ENCODE measurements around the gene LY6G6D. TPM values are rescaled to one million over a fixed set of nuclear protein-coding genes. Genes with fewer than 3 reads are reported as not detected.

LY6G6D gene
- total and polyA plus RNA-seq, 2 donors (not counting 3 experiments of a cell fraction or from before 2014, with no cell fraction given) = not detected

- H3K9ac ChIP-seq (replicated peaks; ENCODE audit: extremely low read depth, insufficient read depth, low read length) = no peak overlapping the region
- no TSS peak for BruUV-seq (replicated peaks)
- dilution Hi-C loops (cut with MboI; ENCODE audit: extremely low pct_ligation_motif_present, low sequenced_read_pairs) = no loop called here
- no peak overlapping the region for H2AFZ ChIP-seq (ENCODE audit: low read depth, low read length)
- H3K9me1 ChIP-seq (replicated peaks; ENCODE audit: control insufficient read depth, extremely low read depth, insufficient read depth, low read length) = no peaks in the 10 kb centered on the region
- POLR2A ChIA-PET = no interaction called here
- H3K36me3 ChIP-seq (ENCODE audit: control insufficient read depth in 2 of 2, extremely low read depth in 1 of 2, insufficient read depth in 2 of 2, low read length in 2 of 2) = no peaks in the 10 kb centered on the region
- no peaks in the 10 kb centered on the region for H3K4me1 ChIP-seq (ENCODE audit: control insufficient read depth, extremely low read depth, insufficient read depth, low read length)
- no peaks in the 10 kb centered on the region for H4K20me1 ChIP-seq (replicated peaks; ENCODE audit: control insufficient read depth, extremely low read depth, insufficient read depth, low read length)
- CTCF ChIA-PET = no interaction called here
- no peak overlapping the region for H3K27ac ChIP-seq (ENCODE audit: insufficient read depth, low read depth, low read length)
- TF ChIP-seq POLR2A (IDR thresholded peaks at IDR 0.05; ENCODE audit: low read depth, low read length) (no peak), POLR2AphosphoS5 (IDR thresholded peaks at IDR 0.05; ENCODE audit: insufficient read depth, low read depth, low read length) (no peak), FOS (IDR thresholded peaks at IDR 0.05; ENCODE audit: borderline replicate concordance, insufficient read depth, low read length) (no peak), CTCF (IDR thresholded peaks at IDR 0.05; ENCODE audit: extremely low read depth in 1 of 2, insufficient read depth in 1 of 2, low read depth in 1 of 2, low read length in 2 of 2) (no peak)
- no peaks in the 10 kb centered on the region for H3K9me3 ChIP-seq (replicated peaks; ENCODE audit: control insufficient read depth, insufficient read depth, low read length)
- peaks cover 0 to 2% of the 10 kb centered on the region in 2 experiments for H3K27me3 ChIP-seq (ENCODE audit: control insufficient read depth in 2 of 2, insufficient read depth in 2 of 2, low read length in 2 of 2)
- no peak overlapping the region for H3K4me2 ChIP-seq (ENCODE audit: insufficient read depth, low read length)
- no peak overlapping the region for H3K4me3 ChIP-seq (replicated peaks in 1 of 3; ENCODE audit: insufficient read depth in 1 of 3, low read depth in 1 of 3, low read length in 3 of 3)
- FAIRE-seq = no peak
- no peak for DNase-seq (ENCODE audit: low read depth, low spot score)
- H3K79me2 ChIP-seq (ENCODE audit: control insufficient read depth, insufficient read depth, low read length) = no peaks in the 10 kb centered on the region
- intact Hi-C loops (cut with micrococcal nuclease) = no loop called here
Measured at GRCh38 chr6:31718265-31718664, 3.1 kb downstream of the LY6G6D start.

GRCh38 chr6:31719001-31719400 is 3.9 kb downstream of the LY6G6D start:
- Histone ChIP-seq H3K79me2 (ENCODE audit: control insufficient read depth, insufficient read depth, low read length) (no peaks in the 10 kb centered on the region), H3K4me3 (replicated peaks in 1 of 3; ENCODE audit: insufficient read depth in 1 of 3, low read depth in 1 of 3, low read length in 3 of 3) (no peak overlapping the region), H3K27me3 (ENCODE audit: control insufficient read depth in 2 of 2, insufficient read depth in 2 of 2, low read length in 2 of 2) (peaks cover 0 to 2% of the 10 kb centered on the region in 2 experiments), H2AFZ (ENCODE audit: low read depth, low read length) (no peak overlapping the region), H3K27ac (ENCODE audit: insufficient read depth, low read depth, low read length) (no peak overlapping the region), H3K9ac (replicated peaks; ENCODE audit: extremely low read depth, insufficient read depth, low read length) (no peak overlapping the region), H3K4me2 (ENCODE audit: insufficient read depth, low read length) (no peak overlapping the region), H3K4me1 (ENCODE audit: control insufficient read depth, extremely low read depth, insufficient read depth, low read length) (no peaks in the 10 kb centered on the region), H4K20me1 (replicated peaks; ENCODE audit: control insufficient read depth, extremely low read depth, insufficient read depth, low read length) (no peaks in the 10 kb centered on the region), H3K36me3 (ENCODE audit: control insufficient read depth in 2 of 2, extremely low read depth in 1 of 2, insufficient read depth in 2 of 2, low read length in 2 of 2) (no peaks in the 10 kb centered on the region), H3K9me3 (replicated peaks; ENCODE audit: control insufficient read depth, insufficient read depth, low read length) (no peaks in the 10 kb centered on the region), H3K9me1 (replicated peaks; ENCODE audit: control insufficient read depth, extremely low read depth, insufficient read depth, low read length) (no peaks in the 10 kb centered on the region)
- dilution Hi-C loops (cut with MboI; ENCODE audit: extremely low pct_ligation_motif_present, low sequenced_read_pairs) (no loop called here), intact Hi-C loops (cut with micrococcal nuclease) (no loop called here)
- TF ChIP-seq EZH2 (IDR thresholded peaks at IDR 0.05; ENCODE audit: borderline replicate concordance, low read depth, low read length, severe bottlenecking) = no peak
- TF ChIP-seq FOS (IDR thresholded peaks at IDR 0.05; ENCODE audit: borderline replicate concordance, insufficient read depth, low read length) = no peak
- TF ChIP-seq JUN (IDR thresholded peaks at IDR 0.05; ENCODE audit: borderline replicate concordance, insufficient read depth, insufficient read length, low read depth) = no peak
- TF ChIP-seq CTCF (IDR thresholded peaks at IDR 0.05; ENCODE audit: extremely low read depth in 1 of 2, insufficient read depth in 1 of 2, low read depth in 1 of 2, low read length in 2 of 2) = no peak
- TF ChIP-seq MYC (IDR thresholded peaks at IDR 0.05; ENCODE audit: low read depth, low read length) = no peak
- no peak for TF ChIP-seq POLR2A (IDR thresholded peaks at IDR 0.05; ENCODE audit: low read depth, low read length)
- TF ChIP-seq GATA2 (IDR thresholded peaks at IDR 0.05; ENCODE audit: insufficient read depth, insufficient read length, low read depth, low read length) = no peak
- no peak for TF ChIP-seq MAX (IDR thresholded peaks at IDR 0.05; ENCODE audit: insufficient read depth, insufficient read length)
- no peak for TF ChIP-seq POLR2AphosphoS5 (IDR thresholded peaks at IDR 0.05; ENCODE audit: insufficient read depth, low read depth, low read length)
- POLR2A ChIA-PET = no interaction called here
- no TSS peak for BruUV-seq (replicated peaks)
- CTCF ChIA-PET = no interaction called here
- FAIRE-seq = no peak
- DNase-seq (ENCODE audit: low read depth, low spot score) = no peak

All from endothelial cell of umbilical vein (primary cell).